ENCODE data around the gene SPDYE6. TPM values are rescaled to one million over a fixed set of nuclear protein-coding genes. Genes with fewer than 3 reads are reported as not detected.

SPDYE6 gene
- polyA plus RNA-seq, 3 donors, result 0.12 to 0.29 TPM; not detected in 1

DNA sequence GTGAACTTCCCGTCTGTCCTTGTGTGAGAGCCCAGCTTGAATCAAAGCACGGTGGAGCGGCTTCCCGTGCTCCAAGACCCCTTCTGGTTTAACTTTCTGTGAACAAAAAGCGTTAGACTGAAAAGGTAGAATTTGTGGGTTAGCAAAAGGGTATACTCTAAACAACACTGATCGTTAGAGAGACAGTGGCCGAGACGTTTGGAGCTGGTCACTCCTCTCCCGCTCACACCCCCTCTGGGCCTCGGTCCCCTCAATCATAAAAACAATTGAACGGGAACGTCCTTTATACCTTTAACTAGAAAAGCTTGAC is 40.4 kb upstream of the SPDYE6 start:
- peak overlapping the region; percentile 93 to 98 (median 95) for H3K27ac Mint-ChIP-seq
- peak overlapping the region; percentile 87 for H3K9ac ChIP-seq (ENCODE audit: insufficient read depth, low read length, poor library complexity, severe bottlenecking)
- peaks cover 17 to 47% of the 10 kb centered on the region in 2 donors for H3K36me3 ChIP-seq (replicated peaks in 1 of 2; ENCODE audit: control insufficient read depth in 1 of 2, insufficient read depth in 2 of 2, low read length in 2 of 2)
- peak overlapping the region; percentile 71 to 98 for H3K27ac ChIP-seq (ENCODE audit: low read depth in 1 of 2, low read length in 2 of 2)
- no peaks in the 10 kb centered on the region for H4K20me1 ChIP-seq (ENCODE audit: insufficient read depth, low read length)
- WGBS (ENCODE audit: insufficient coverage), result 0% methylated on average over 4 of the region's 12 CpGs
- no peak for DNase-seq
- peak overlapping the region; percentile 88 to 99 (median 89) for H3K4me3 ChIP-seq (replicated peaks in 1 of 3; ENCODE audit: low read depth in 2 of 3, low read length in 3 of 3)
- no peaks in the 10 kb centered on the region for H3K9me3 ChIP-seq (replicated peaks in 1 of 2; ENCODE audit: control insufficient read depth in 1 of 2, insufficient read depth in 1 of 2, low read length in 2 of 2)
- H3K4me2 ChIP-seq (replicated peaks; ENCODE audit: extremely low read depth, low read length, poor library complexity, severe bottlenecking), result peak overlapping the region; percentile 99
- H3K4me1 Mint-ChIP-seq, result peaks cover 20% of the 10 kb centered on the region
- H3K27me3 Mint-ChIP-seq (ENCODE audit: low read depth in 3 of 3), result peaks cover 0 to 2% (median 1%) of the 10 kb centered on the region in 3 donors
- TF ChIP-seq, protein P1, sequence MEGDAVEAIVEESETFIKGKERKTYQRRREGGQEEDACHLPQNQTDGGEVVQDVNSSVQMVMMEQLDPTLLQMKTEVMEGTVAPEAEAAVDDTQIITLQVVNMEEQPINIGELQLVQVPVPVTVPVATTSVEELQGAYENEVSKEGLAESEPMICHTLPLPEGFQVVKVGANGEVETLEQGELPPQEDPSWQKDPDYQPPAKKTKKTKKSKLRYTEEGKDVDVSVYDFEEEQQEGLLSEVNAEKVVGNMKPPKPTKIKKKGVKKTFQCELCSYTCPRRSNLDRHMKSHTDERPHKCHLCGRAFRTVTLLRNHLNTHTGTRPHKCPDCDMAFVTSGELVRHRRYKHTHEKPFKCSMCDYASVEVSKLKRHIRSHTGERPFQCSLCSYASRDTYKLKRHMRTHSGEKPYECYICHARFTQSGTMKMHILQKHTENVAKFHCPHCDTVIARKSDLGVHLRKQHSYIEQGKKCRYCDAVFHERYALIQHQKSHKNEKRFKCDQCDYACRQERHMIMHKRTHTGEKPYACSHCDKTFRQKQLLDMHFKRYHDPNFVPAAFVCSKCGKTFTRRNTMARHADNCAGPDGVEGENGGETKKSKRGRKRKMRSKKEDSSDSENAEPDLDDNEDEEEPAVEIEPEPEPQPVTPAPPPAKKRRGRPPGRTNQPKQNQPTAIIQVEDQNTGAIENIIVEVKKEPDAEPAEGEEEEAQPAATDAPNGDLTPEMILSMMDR (IDR thresholded peaks at IDR 0.05), result no peak
- H3K27me3 ChIP-seq (ENCODE audit: control insufficient read depth in 2 of 2, insufficient read depth in 2 of 2, low read length in 2 of 2), result no peaks in the 10 kb centered on the region
- H3K36me3 Mint-ChIP-seq, result peaks cover 39 to 64% of the 10 kb centered on the region in 2 donors
- no peaks in the 10 kb centered on the region for H3K9me3 Mint-ChIP-seq
- peak overlapping the region; percentile 95 for H2AFZ ChIP-seq (ENCODE audit: insufficient read depth, low read depth, low read length, poor library complexity, severe bottlenecking)
- intact Hi-C loops (cut with micrococcal nuclease), result loop anchor here (5.0 to 10.0 kb wide), 2 partner anchors 36 to 852 kb away; partner anchors contain the start of gene ORAI2 (in 1 of the 2)
- peak overlapping the region; percentile 92 to 93 for H3K4me3 Mint-ChIP-seq
- H3K79me2 ChIP-seq (ENCODE audit: insufficient read depth, low read length), result peaks cover 17% of the 10 kb centered on the region
- H3K4me1 ChIP-seq (ENCODE audit: control insufficient read depth in 1 of 2, insufficient read depth in 2 of 2, low read length in 2 of 2), result peaks cover 17 to 18% of the 10 kb centered on the region in 2 donors

DNA sequence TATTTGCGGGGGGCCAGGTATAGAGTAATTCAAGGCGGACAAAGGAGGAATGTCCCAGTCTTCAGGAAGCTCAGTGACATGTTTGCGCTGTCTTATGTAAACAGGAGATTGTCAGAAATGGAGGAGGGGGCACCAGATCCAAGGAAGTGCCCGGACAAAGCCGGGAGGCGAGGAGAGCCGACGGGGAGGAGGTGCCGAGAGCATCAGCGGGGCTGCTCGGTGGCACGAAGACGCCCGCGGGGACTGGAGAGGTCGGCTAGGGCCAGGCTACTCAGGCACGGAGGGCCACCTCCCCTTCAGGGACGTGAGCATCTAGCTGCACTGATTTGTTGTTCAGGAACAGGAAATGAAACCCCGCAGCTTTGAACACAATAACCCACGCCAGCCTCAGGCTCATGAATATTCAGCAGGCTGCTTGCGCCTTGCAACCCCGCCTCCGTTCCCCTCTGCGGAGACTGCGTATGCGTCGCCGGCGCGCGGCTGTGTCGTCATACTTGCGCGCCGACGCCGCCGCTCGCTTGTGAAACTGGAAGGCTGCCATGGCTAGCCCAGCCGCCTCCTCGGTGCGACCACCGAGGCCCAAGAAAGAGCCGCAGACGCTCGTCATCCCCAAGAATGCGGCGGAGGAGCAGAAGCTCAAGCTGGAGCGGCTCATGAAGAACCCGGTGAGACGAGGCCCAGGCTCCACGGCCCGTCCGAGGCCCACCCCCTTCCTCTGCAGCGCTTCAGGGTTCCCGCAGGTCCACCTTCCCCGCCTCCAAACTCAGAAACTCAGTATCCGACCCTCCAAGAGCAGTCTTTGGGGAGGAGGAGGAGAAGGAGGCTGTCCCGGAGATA is 39.8 kb upstream of the SPDYE6 start, which contains the start of gene PRKRIP1:
Gene PRKRIP1, plus strand, starts transcription at position 491 of the 837 bp plus-strand sequence. Its CDS starts 49 bp downstream, at position 540.
- H3K36me3 ChIP-seq (replicated peaks in 1 of 2; ENCODE audit: control insufficient read depth in 1 of 2, insufficient read depth in 2 of 2, low read length in 2 of 2), result peaks cover 18 to 44% of the 10 kb centered on the region in 2 donors
- peaks cover 17% of the 10 kb centered on the region for H3K79me2 ChIP-seq (ENCODE audit: insufficient read depth, low read length)
- peak; percentile 96 to 99 (median 99) for DNase-seq
- no peaks in the 10 kb centered on the region for H3K27me3 ChIP-seq (ENCODE audit: control insufficient read depth in 2 of 2, insufficient read depth in 2 of 2, low read length in 2 of 2)
- Mint-ChIP-seq H3K27me3 (ENCODE audit: low read depth in 3 of 3) (peaks cover 0 to 2% (median 1%) of the 10 kb centered on the region in 3 donors), H3K9me3 (no peaks in the 10 kb centered on the region), H3K27ac (peak within 1 kb of the TSS; percentile 93 to 98 (median 95)), H3K4me3 (peak within 1 kb of the TSS; percentile 92 to 95), H3K4me1 (peaks cover 20% of the 10 kb centered on the region), H3K36me3 (peaks cover 38 to 58% of the 10 kb centered on the region in 2 donors)
- TF ChIP-seq, protein P1 (IDR thresholded peaks at IDR 0.05), result no peak
- WGBS (ENCODE audit: insufficient coverage), result under 1% methylated on average over 47 of the region's 59 CpGs
- no peaks in the 10 kb centered on the region for H3K9me3 ChIP-seq (replicated peaks in 1 of 2; ENCODE audit: control insufficient read depth in 1 of 2, insufficient read depth in 1 of 2, low read length in 2 of 2)
- H3K4me1 ChIP-seq (ENCODE audit: control insufficient read depth in 1 of 2, insufficient read depth in 2 of 2, low read length in 2 of 2), result peaks cover 17 to 18% of the 10 kb centered on the region in 2 donors
- H3K9ac ChIP-seq (ENCODE audit: insufficient read depth, low read length, poor library complexity, severe bottlenecking), result peak within 1 kb of the TSS; percentile 87
- peak within 1 kb of the TSS; percentile 95 for H2AFZ ChIP-seq (ENCODE audit: insufficient read depth, low read depth, low read length, poor library complexity, severe bottlenecking)
- peak within 1 kb of the TSS; percentile 99 for H3K4me2 ChIP-seq (replicated peaks; ENCODE audit: extremely low read depth, low read length, poor library complexity, severe bottlenecking)
- intact Hi-C loops (cut with micrococcal nuclease), result loop anchor here (5.0 to 10.0 kb wide), 2 partner anchors 36 to 851 kb away; partner anchors contain the start of gene ORAI2 (in 1 of the 2)
- peak within 1 kb of the TSS; percentile 71 to 98 for H3K27ac ChIP-seq (ENCODE audit: low read depth in 1 of 2, low read length in 2 of 2)
- peak within 1 kb of the TSS; percentile 88 to 99 (median 89) for H3K4me3 ChIP-seq (replicated peaks in 1 of 3; ENCODE audit: low read depth in 2 of 3, low read length in 3 of 3)
- H4K20me1 ChIP-seq (ENCODE audit: insufficient read depth, low read length), result no peaks in the 10 kb centered on the region
